ENCODE measurements around the gene SIK3.

The SIK3 gene

DNA sequence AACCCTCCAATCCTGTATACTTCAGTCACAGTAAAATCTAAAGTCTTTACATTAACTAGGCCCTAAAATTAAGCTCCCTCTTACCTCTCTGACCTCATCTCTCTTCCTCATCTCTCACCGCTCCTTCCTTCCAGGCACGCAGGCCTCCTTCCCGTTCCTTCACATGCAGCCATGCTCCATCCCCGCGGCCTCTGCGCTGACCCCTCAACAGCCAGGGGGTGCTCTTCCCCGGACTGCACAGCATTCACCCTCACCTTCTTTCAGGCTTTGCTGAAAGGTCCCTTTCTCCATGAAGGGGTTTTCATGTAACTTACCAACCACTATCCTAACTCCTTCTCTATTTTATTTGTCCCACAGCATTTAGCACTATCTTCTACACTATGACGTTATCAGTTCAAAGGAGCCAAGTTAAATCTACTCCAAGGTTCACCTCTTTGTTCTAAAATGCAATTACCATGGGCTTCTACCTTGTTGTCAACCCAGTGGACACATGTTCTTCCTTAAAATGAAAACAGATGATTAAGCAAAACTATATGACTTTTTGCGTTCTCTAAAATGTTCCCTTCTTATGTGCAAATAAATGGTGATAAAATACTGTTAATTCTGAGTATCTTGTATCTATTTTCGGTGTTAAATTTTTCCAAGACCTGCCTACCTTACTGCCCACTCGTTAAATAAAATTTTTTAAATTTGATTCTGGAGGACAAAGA, 203.0 kb downstream of the SIK3 start:
- no peak for DNase-seq (ENCODE audit: low spot score)

DNA sequence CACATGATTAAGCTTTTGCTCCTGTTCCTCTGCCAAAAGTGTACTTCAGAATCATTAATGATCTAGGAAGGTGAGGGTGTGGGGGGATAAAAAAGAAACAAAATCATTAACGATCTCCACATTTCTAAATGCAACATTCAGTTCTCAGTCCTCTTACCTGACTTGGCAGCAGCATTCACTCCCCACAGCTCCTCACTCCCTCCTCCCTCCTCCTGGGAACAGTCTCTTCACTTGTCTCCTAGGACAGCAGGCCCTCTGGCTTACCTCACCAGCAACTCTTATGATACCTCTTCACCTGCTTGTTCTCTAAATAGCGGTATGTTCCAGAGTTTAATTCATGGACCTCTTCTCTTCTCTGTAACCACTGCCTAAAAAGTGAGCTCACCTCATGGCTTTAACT, 204.3 kb downstream of the SIK3 start:
- no peak for DNase-seq (ENCODE audit: low spot score)

GRCh38 chr11:116893437-116893836, 204.8 kb downstream of the SIK3 start:
- no peak for DNase-seq (ENCODE audit: low spot score)

DNA sequence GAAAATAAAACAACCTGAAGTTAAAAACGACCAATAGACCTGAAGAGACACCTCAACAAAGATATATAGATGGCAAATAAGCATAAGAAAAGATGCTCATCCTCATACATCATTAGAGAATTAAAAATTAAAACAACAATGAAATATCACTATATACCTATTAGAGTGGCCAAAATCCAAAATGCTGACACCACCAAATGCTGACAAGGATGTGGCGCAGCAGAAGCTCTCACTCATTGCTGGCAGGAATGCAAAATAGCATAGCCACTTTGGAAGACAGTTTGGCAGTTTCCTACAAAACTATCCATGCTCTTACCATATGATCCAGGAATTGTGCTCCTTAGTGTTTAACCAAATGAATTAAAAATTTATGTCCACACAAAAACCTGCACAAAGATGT, 205.9 kb downstream of the SIK3 start:
- no peak for DNase-seq (ENCODE audit: low spot score)

- no peak for DNase-seq (ENCODE audit: low spot score)
These were observed 206.5 kb downstream of the SIK3 start for GRCh38 chr11:116891746-116892145.

- no peak for DNase-seq (ENCODE audit: low spot score)
These were observed 207.6 kb downstream of the SIK3 start for GRCh38 chr11:116890607-116891006.

GRCh38 chr11:116890193-116890592, 208.0 kb downstream of the SIK3 start:
- no peak for DNase-seq (ENCODE audit: low spot score)

DNA sequence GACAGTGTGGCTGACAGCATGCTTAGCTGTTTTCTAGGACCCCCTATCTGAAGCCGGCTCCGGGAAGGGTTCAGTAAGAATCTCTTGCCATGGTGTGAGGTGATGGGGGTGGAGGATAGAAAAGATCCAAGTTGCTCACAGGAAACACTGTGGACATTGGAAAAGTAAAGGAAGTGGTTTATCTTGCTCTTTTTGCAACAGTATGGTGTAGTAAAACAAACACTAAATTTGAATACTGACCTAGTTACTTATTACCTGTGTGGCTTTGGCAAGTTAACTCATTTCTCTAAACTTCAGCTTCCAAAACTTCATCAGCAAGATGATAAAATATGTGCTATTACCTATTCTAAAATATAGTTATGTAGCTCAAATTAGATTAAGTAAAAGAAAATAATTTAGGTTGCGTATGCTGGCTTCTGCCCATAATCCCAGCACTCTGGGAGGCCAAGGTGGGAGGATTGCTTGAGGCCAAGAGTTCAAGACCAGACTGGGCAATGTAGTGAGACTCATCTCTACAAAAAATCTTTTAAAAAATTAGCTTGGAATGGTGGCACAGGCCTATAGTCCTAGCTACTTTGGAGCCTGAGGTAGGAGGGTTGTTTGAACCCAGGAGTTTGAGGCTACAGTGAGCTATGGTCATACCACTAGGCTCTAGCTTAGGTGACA, 209.2 kb downstream of the SIK3 start:
- DNase-seq (ENCODE audit: low spot score), result no peak

DNA sequence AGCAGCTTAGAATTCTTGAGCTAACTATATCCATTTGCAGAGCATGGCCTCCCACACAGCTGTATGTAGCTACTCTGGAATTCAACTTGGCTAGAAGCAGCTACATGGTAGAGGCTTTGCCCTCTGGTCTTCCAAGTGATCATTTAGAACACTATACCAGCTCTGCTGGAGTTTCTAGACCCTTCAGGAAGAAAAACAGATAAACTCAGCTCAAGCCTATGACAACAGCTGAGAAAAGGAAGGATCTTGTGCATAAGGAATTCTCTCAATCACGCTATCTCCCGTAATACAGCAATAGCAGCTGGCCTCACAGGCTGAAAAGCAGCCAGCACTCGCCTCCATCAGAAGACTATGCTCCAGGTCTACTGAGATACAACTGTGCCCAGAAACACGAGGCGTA, 210.2 kb downstream of the SIK3 start:
- no peak for DNase-seq (ENCODE audit: low spot score)

- DNase-seq (ENCODE audit: low spot score), result no peak
These were observed 212.1 kb downstream of the SIK3 start for GRCh38 chr11:116885951-116886655.

- DNase-seq (ENCODE audit: low spot score), result peak; percentile 51
These were observed 215.8 kb downstream of the SIK3 start for GRCh38 chr11:116882386-116882785.

DNA sequence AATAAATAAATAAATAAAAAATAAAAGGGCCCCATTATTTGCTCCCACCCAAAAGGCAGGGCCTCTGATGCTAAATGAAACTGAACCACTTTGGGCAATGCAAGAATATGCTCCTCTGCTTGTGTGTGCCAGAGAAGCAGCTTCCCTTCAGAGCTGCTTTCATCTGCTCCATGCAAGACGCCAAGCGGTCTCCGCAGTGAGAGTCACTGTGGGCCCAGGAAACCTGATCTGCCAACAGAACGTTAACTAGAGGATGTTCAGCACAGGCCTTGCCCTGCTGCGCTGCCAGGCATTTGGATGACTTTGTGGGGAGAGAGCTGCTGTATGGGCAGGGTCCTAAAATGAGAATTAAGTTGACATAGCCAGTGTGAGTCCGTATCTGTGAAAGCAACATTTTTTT, 217.1 kb downstream of the SIK3 start:
- DNase-seq (ENCODE audit: low spot score), result no peak

DNA sequence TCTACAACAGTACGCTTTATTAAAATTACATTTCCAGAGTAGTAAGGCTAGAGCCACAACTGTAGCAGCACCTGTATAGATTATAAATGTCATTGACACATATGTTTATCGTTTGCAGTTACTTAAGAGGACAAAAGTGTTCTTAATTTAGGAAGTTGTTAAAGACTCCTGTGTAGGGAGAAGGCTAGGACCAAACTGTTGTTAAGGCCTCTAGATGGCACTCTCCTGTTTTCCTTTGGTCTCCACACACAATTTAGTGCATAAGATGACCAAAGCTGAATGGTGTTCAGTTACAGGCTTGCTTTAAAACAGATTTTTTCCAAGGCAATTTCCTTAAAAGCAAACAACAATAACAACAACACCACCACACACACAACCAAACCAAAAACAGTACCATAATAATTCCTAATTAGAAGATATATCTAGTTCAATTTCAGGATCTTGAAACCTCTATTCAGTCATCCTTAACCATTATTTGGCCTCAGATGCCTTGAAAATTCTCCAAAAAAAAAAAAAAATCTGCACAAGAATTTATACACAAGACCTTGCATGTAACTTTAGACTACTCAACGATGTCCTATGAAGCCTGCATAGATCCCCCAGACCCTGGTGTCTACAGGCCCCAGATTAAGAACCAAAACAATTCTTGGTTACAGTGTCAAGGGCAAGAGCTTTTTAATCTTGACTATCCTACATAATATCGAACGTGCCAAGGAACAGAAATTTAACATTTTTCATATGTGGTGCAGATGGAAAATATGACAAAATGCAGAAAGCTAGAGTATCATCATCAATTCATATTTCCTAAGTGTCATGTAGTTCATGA, 218.2 kb downstream of the SIK3 start:
- DNase-seq (ENCODE audit: low spot score), result peak; percentile 64

- DNase-seq (ENCODE audit: low spot score), result no peak
These were observed 221.6 kb downstream of the SIK3 start for GRCh38 chr11:116876656-116877055.

DNA sequence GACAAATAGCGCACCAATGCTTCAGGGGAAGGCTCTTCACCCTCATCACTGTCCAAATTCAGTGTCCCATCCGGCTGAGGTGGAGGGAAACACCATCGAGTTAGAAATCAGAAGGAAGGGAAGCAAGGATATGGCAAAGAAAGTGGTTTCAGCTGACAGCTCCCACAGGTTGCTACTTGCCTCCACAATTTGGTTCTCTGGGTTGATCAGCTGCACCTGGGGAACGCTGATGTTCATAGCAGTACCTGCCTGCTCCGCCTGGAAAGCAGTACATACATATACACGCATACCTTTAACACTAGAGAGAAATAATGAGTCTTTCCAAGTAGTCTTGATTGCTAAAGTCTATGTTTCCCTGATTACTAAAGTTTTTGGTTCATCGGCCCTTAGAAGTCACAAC, 223.0 kb downstream of the SIK3 start:
- no peak for DNase-seq (ENCODE audit: low spot score)

DNA sequence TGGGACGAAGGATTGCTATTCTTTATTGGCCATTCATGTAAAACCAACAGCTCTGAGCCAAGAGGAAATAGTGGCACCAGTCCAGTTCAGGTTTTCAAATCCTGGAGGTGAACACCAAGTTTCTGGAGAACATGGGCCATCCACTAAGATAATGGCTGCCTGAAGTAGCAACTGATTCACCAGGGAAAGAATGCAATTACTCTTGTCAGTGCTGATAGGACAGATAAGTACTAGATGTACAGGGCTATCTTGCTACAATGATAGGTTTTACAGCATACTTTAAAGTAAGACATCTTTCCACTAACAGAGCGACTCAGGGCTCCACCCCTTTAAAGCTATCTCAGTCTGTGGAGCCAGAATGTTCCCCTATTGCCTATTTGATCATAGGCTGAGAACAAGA, 224.0 kb downstream of the SIK3 start:
- no peak for DNase-seq (ENCODE audit: low spot score)

DNA sequence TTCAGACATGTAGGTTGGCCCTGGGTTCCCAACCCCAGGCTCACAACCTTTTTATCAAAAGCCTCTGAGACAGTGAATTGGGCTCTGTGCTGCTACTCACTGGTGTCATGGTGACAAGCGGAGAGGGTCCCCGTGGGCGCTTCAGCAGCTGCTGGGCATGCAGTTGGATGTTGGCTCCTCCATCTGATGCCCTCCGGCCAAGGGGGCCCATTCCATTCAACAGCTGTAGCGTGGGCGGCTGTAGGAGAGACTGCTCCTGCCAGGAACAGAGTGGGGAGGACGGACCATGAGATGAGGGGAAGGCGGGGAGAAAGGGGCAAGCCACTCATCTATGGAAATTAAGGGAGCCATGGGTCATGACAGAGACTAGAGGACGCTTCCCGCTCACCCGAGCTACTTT, 224.8 kb downstream of the SIK3 start:
- DNase-seq (ENCODE audit: low spot score), result no peak

DNA sequence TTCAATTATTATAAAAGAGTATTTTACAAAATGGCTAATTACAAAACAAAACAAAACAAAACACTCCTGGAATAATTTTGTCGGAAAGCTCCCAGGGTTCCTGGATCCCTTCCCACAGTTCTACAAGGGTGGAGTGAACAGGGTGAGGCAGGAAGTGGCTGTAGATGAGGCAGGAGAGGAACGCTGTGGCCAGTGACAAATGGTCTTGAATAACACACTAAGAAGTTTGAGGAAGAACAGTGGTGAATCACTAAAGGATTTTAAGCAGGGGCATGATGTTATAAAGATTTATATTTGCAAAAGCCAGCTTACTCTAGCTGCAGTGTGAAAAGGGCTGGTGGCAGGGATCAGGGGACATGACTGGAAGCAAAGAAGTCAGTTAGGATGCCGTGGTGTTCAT, 227.0 kb downstream of the SIK3 start:
- peak; percentile 73 for DNase-seq (ENCODE audit: low spot score)

GRCh38 chr11:116870054-116870453, 228.2 kb downstream of the SIK3 start:
- DNase-seq (ENCODE audit: low spot score), result no peak

DNA sequence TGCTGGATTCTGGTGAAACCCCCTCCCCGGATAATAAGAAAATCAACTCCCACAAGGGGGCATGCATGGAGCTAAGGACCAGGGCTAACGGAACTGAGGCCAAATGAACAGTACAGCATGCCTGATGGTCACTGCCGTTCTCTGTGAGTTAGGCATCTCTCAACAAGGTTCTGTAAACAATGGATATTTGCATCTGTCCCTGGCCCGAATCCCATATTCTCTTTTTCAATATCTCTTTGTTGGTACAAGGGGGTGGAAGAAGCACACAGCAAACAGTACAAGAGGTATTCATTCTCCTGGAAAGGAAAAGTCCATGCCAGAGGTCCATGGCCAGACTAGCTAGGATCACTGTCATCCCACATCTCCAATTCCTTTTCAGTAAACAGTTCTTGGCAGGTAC, 228.6 kb downstream of the SIK3 start:
- DNase-seq (ENCODE audit: low spot score), result no peak

GRCh38 chr11:116868066-116868465, 230.2 kb downstream of the SIK3 start:
- DNase-seq (ENCODE audit: low spot score), result no peak

GRCh38 chr11:116867619-116868018, 230.6 kb downstream of the SIK3 start:
- no peak for DNase-seq (ENCODE audit: low spot score)
